ENCODE results near the gene UGT2B7. TPM values are rescaled to one million over a fixed set of nuclear protein-coding genes. Genes with fewer than 3 reads are reported as not detected.

UGT2B7 gene
- total RNA-seq, 2 donors from 2014 or later = not detected

DNA sequence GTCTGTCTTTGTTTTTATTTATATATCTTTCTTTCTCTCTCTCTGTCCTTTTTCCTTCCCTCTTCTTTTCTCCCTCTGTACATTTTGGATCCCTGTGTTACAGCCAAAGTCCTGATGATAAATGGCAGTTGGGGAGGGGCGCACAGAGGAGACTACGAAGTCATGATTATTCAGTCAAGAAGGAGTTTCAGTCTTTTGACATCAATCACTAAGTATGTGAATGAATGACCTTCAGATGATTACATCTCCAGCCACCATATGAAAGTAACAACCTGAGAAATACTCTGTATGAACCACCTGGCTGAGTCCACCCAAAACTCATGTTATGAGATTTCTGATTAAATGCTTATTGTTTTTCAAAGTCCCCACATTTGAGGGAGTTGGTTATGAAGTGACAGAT is 45.0 kb downstream of the UGT2B7 start:
- H3K4me3 Mint-ChIP-seq = no peak overlapping the region
- peaks cover 8% of the 10 kb centered on the region for H3K27me3 Mint-ChIP-seq
- H3K9me3 ChIP-seq (ENCODE audit: control insufficient read depth, low read length, poor library complexity, severe bottlenecking) = no peaks in the 10 kb centered on the region
- no peaks in the 10 kb centered on the region for H3K36me3 Mint-ChIP-seq (ENCODE audit: low read depth)
- H3K27ac Mint-ChIP-seq = no peak overlapping the region
- no peak for ATAC-seq
- H3K4me1 Mint-ChIP-seq = no peaks in the 10 kb centered on the region
- DNase-seq = no peak

- DNase-seq (no peak), ATAC-seq (no peak)
- Mint-ChIP-seq H3K4me1 (no peaks in the 10 kb centered on the region), H3K4me3 (no peak overlapping the region), H3K27me3 (peaks cover 8% of the 10 kb centered on the region), H3K27ac (no peak overlapping the region), H3K36me3 (ENCODE audit: low read depth) (no peaks in the 10 kb centered on the region)
- no peaks in the 10 kb centered on the region for H3K9me3 ChIP-seq (ENCODE audit: control insufficient read depth, low read length, poor library complexity, severe bottlenecking)
Measured at GRCh38 chr4:69147334-69147733, 51.1 kb downstream of the UGT2B7 start.

DNA sequence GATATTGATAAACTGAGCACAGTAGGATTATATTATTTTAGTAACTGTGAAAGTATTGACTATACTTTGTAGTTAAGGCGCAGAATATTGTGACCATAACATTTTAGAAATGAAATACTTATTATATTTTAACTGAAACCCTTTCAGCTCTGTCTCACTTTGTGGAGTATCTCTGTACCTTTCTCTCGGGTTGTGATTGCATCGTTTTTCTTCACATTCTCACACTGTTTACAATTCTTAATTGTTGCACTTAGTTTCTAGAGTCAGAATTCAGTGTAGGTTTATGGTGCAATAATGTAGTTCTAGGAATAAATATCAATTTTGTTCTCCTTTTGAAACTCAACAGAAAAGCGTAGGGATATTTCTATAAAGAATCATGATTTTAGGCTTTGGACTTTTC is 57.7 kb downstream of the UGT2B7 start:
- H3K9me3 ChIP-seq (ENCODE audit: control insufficient read depth, low read length, poor library complexity, severe bottlenecking) = no peaks in the 10 kb centered on the region
- DNase-seq (no peak), ATAC-seq (no peak)
- Mint-ChIP-seq H3K27me3 (no peaks in the 10 kb centered on the region), H3K4me1 (no peaks in the 10 kb centered on the region), H3K4me3 (no peak overlapping the region), H3K36me3 (ENCODE audit: low read depth) (no peaks in the 10 kb centered on the region), H3K27ac (no peak overlapping the region)

GRCh38 chr4:69156913-69157312 is 60.6 kb downstream of the UGT2B7 start:
- no peaks in the 10 kb centered on the region for H3K4me1 Mint-ChIP-seq
- no peaks in the 10 kb centered on the region for H3K36me3 Mint-ChIP-seq (ENCODE audit: low read depth)
- DNase-seq (no peak), ATAC-seq (no peak)
- H3K4me3 Mint-ChIP-seq = no peak overlapping the region
- no peak overlapping the region for H3K27ac Mint-ChIP-seq
- H3K27me3 Mint-ChIP-seq = no peaks in the 10 kb centered on the region
- no peaks in the 10 kb centered on the region for H3K9me3 ChIP-seq (ENCODE audit: control insufficient read depth, low read length, poor library complexity, severe bottlenecking)

Other genes starting within 250 kb of the UGT2B7 start
- gene UGT2A3, start 144.7 kb upstream of the UGT2B7 start, total RNA-seq = not detected
- not detected for gene UGT2B11, start 118.3 kb downstream of the UGT2B7 start, total RNA-seq
- gene UGT2B28, start 184.0 kb downstream of the UGT2B7 start, total RNA-seq = not detected